Measurements from ENCODE around the gene ARFRP1.
A peak's percentile ranks its signal among the peaks of the same experiment; 100 is the strongest.

Gene ARFRP1

DNA sequence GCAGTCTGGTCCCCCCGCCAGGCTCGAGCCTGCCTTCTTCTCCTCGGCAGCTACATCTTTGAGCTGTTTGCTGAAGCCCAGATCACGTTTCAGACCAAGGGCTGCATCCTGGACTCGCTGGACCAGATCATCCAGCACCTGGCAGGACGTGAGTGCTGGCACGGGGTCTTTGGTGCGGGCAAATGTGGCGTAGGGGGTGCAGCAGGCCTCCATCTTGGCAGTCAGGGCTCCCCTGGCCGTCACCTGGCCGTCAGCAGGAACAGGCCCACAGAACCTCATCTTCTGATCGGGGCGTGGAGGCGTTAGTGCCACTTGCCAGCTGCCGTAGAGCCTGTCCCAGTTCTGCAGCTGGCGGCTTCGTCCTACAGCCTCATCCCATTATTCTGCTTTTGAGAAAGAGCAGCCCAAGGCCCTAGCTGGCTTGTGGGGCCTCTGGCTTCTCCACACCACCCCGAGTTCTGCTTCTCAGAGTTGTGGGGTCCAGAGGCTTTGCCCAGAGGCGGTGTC, 27.9 kb downstream of the ARFRP1 start:
- Histone ChIP-seq H3K18ac (ENCODE audit: low read length) (no peak overlapping the region), H2AFZ (ENCODE audit: insufficient read depth, low read length, poor library complexity) (no peak overlapping the region), H3K4ac (ENCODE audit: low read depth, low read length) (no peak overlapping the region), H3K9ac (ENCODE audit: low read length) (no peak overlapping the region), H2AK5ac (ENCODE audit: low read length) (no peak overlapping the region), H3K4me3 (ENCODE audit: low read depth, low read length) (no peak overlapping the region), H2BK12ac (ENCODE audit: low read length) (peak overlapping the region; percentile 10), H4K91ac (ENCODE audit: low read depth, low read length) (peak overlapping the region; percentile 57), H3K27me3 (ENCODE audit: insufficient read depth, low read length) (no peaks in the 10 kb centered on the region), H2BK120ac (ENCODE audit: insufficient read depth, low read length, poor library complexity) (no peak overlapping the region), H4K8ac (ENCODE audit: low read depth, low read length) (no peak overlapping the region), H3K4me2 (ENCODE audit: low read length) (no peak overlapping the region), H4K12ac (ENCODE audit: low read depth, low read length) (no peak overlapping the region), H3K14ac (ENCODE audit: low read length) (no peak overlapping the region), H3K9me3 (ENCODE audit: insufficient read depth, low read depth, low read length) (peaks cover 8% of the 10 kb centered on the region), H3K79me2 (ENCODE audit: control insufficient read depth, insufficient read depth, low read length, poor library complexity) (peaks cover 6% of the 10 kb centered on the region), H3K4me1 (ENCODE audit: control insufficient read depth in 1 of 2, insufficient read depth in 2 of 2, low read length in 2 of 2) (peaks cover 19 to 20% of the 10 kb centered on the region in 2 experiments), H3K79me1 (ENCODE audit: low read length) (peaks cover 12% of the 10 kb centered on the region), H3K36me3 (ENCODE audit: control insufficient read depth in 1 of 2, insufficient read depth in 2 of 2, low read length in 2 of 2) (peaks cover 26 to 38% of the 10 kb centered on the region in 2 experiments), H3K23ac (ENCODE audit: low read length) (no peak overlapping the region), H2BK5ac (ENCODE audit: low read depth, low read length, poor library complexity) (no peak overlapping the region), H3K27ac (ENCODE audit: low read depth, low read length) (no peak overlapping the region)
- no CpG with 5 or more reads among the region's 19 CpGs for WGBS (ENCODE audit: extremely low coverage, insufficient coverage, insufficient read length)
- DNase-seq, result no peak

DNA sequence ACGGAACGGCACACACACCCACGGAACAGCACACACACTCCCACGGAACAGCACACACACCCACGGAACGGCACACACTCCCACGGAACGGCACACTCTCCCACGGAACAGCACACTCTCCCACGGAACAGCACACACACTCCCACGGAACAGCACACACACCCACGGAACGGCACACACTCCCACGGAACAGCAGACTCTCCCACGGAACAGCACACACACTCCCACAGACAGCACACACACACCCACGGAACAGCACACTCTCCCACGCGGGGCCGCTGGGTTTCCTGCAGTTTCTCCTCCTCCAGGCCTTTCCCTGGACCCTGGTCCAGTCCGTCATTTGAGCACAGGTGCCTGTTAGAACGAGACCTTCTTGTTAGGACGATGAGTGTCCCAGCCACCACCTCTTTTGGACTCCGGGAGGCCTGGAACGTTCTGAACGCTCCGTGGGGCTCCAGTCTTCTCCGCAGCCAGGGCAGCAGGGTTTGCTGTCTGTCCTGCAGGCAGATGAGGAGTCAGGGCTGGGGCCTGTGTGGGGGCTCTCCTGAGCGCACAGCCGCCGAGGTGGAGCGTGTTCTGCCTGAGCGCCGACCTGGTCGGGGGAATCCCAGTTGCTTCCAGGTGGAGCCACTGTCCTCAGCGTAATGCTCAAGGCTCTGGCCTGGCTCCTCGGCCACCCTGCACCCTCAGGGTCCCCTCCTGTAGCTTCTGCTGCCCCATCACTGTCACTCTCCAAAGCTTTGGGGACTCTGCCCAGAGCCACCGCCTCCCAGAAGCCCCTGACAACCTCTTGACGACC, 28.9 kb downstream of the ARFRP1 start:
- no peak overlapping the region for H2BK5ac ChIP-seq (ENCODE audit: low read depth, low read length, poor library complexity)
- no peak for DNase-seq
- no peak overlapping the region for H2BK12ac ChIP-seq (ENCODE audit: low read length)
- H2BK120ac ChIP-seq (ENCODE audit: insufficient read depth, low read length, poor library complexity), result no peak overlapping the region
- no peak overlapping the region for H4K12ac ChIP-seq (ENCODE audit: low read depth, low read length)
- peaks cover 8% of the 10 kb centered on the region for H3K9me3 ChIP-seq (ENCODE audit: insufficient read depth, low read depth, low read length)
- peaks cover 19 to 20% of the 10 kb centered on the region in 2 experiments for H3K4me1 ChIP-seq (ENCODE audit: control insufficient read depth in 1 of 2, insufficient read depth in 2 of 2, low read length in 2 of 2)
- H2AK5ac ChIP-seq (ENCODE audit: low read length), result no peak overlapping the region
- no CpG with 5 or more reads among the region's 38 CpGs for WGBS (ENCODE audit: extremely low coverage, insufficient coverage, insufficient read length)
- H3K14ac ChIP-seq (ENCODE audit: low read length), result no peak overlapping the region
- H4K8ac ChIP-seq (ENCODE audit: low read depth, low read length), result no peak overlapping the region
- H3K36me3 ChIP-seq (ENCODE audit: control insufficient read depth in 1 of 2, insufficient read depth in 2 of 2, low read length in 2 of 2), result peaks cover 34 to 43% of the 10 kb centered on the region in 2 experiments
- peaks cover 6% of the 10 kb centered on the region for H3K79me2 ChIP-seq (ENCODE audit: control insufficient read depth, insufficient read depth, low read length, poor library complexity)
- no peak overlapping the region for H3K18ac ChIP-seq (ENCODE audit: low read length)
- H3K4ac ChIP-seq (ENCODE audit: low read depth, low read length), result no peak overlapping the region
- peak overlapping the region; percentile 1 for H4K91ac ChIP-seq (ENCODE audit: low read depth, low read length)
- H3K27ac ChIP-seq (ENCODE audit: low read depth, low read length), result no peak overlapping the region
- H3K4me2 ChIP-seq (ENCODE audit: low read length), result no peak overlapping the region
- peaks cover 12% of the 10 kb centered on the region for H3K79me1 ChIP-seq (ENCODE audit: low read length)
- no peak overlapping the region for H3K4me3 ChIP-seq (ENCODE audit: low read depth, low read length)
- H3K27me3 ChIP-seq (ENCODE audit: insufficient read depth, low read length), result no peaks in the 10 kb centered on the region
- H3K23ac ChIP-seq (ENCODE audit: low read length), result no peak overlapping the region
- H3K9ac ChIP-seq (ENCODE audit: low read length), result no peak overlapping the region
- H2AFZ ChIP-seq (ENCODE audit: insufficient read depth, low read length, poor library complexity), result no peak overlapping the region

DNA sequence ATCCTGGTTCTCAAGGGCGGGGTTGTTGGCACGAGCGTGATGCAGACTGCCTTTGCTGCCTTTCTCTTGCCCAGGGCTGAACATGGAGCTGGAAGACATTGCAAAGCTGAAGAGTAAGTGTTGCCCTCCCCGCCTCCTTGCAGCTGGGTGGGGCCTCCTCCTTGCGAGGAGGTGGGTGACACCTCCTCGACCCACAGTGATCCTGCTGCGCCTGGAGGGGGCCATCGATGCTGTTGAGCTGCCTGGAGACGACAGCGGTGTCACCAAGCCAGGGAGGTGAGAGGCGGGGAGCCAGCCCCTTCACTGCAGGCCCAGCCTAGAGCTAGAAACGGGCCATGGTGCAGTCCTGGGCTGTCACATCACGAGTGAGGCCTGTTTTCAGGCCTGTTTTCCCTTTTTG, 29.7 kb downstream of the ARFRP1 start:
- Histone ChIP-seq H2BK120ac (ENCODE audit: insufficient read depth, low read length, poor library complexity) (no peak overlapping the region), H3K14ac (ENCODE audit: low read length) (no peak overlapping the region), H4K12ac (ENCODE audit: low read depth, low read length) (no peak overlapping the region), H3K9ac (ENCODE audit: low read length) (no peak overlapping the region), H4K91ac (ENCODE audit: low read depth, low read length) (no peak overlapping the region), H3K18ac (ENCODE audit: low read length) (no peak overlapping the region), H3K4ac (ENCODE audit: low read depth, low read length) (no peak overlapping the region), H3K79me2 (ENCODE audit: control insufficient read depth, insufficient read depth, low read length, poor library complexity) (peaks cover 3% of the 10 kb centered on the region), H2BK5ac (ENCODE audit: low read depth, low read length, poor library complexity) (no peak overlapping the region), H3K27ac (ENCODE audit: low read depth, low read length) (no peak overlapping the region), H3K36me3 (ENCODE audit: control insufficient read depth in 1 of 2, insufficient read depth in 2 of 2, low read length in 2 of 2) (peaks cover 37 to 48% of the 10 kb centered on the region in 2 experiments), H2AK5ac (ENCODE audit: low read length) (no peak overlapping the region), H3K4me3 (ENCODE audit: low read depth, low read length) (no peak overlapping the region), H3K79me1 (ENCODE audit: low read length) (peaks cover 9% of the 10 kb centered on the region), H3K9me3 (ENCODE audit: insufficient read depth, low read depth, low read length) (peaks cover 7% of the 10 kb centered on the region), H3K27me3 (ENCODE audit: insufficient read depth, low read length) (no peaks in the 10 kb centered on the region), H3K23ac (ENCODE audit: low read length) (no peak overlapping the region), H3K4me2 (ENCODE audit: low read length) (no peak overlapping the region), H3K4me1 (ENCODE audit: control insufficient read depth in 1 of 2, insufficient read depth in 2 of 2, low read length in 2 of 2) (peaks cover 13 to 14% of the 10 kb centered on the region in 2 experiments), H2BK12ac (ENCODE audit: low read length) (no peak overlapping the region), H4K8ac (ENCODE audit: low read depth, low read length) (no peak overlapping the region), H2AFZ (ENCODE audit: insufficient read depth, low read length, poor library complexity) (no peak overlapping the region)
- WGBS (ENCODE audit: extremely low coverage, insufficient coverage, insufficient read length), result no CpG with 5 or more reads among the region's 13 CpGs
- DNase-seq, result no peak

DNA sequence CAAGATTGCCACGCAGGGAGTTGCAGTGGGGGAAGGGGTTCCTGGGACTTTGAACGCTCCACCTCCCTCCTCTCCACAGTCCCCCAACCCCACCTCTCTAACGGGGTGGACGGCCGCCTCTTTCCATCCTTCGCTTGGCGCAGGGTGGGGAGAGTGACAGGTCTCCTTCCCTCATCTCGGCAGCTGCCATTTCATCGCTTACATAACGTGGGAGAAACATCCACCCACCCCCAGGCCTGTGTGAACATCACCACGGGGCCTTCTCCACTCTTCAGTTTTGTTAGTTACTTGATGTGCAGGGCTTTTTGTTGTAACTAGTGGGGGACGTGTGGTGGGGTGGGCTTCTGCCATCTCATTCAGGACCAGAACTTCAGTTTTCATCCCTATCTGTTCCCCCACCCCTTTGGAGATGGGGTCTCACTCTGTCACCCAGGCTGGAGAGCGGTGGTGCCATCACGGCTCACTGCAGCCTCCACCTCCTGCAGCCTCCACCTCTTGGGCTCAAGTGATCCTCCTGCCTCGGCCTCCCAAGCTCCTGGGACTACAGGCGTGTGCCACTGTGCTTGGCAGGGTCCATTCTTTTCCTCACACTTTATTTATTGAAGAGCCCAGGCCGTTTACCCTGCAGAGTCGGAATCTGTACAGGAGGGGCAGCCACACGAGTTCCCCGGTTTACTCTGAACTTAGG, 32.0 kb downstream of the ARFRP1 start:
- Histone ChIP-seq H3K79me2 (ENCODE audit: control insufficient read depth, insufficient read depth, low read length, poor library complexity) (no peaks in the 10 kb centered on the region), H3K36me3 (ENCODE audit: control insufficient read depth in 1 of 2, insufficient read depth in 2 of 2, low read length in 2 of 2) (peaks cover 44 to 49% of the 10 kb centered on the region in 2 experiments), H3K79me1 (ENCODE audit: low read length) (no peaks in the 10 kb centered on the region), H3K27me3 (ENCODE audit: insufficient read depth, low read length) (no peaks in the 10 kb centered on the region), H3K23ac (ENCODE audit: low read length) (no peak overlapping the region), H3K4me3 (ENCODE audit: low read depth, low read length) (no peak overlapping the region), H3K18ac (ENCODE audit: low read length) (no peak overlapping the region), H3K27ac (ENCODE audit: low read depth, low read length) (no peak overlapping the region), H2AFZ (ENCODE audit: insufficient read depth, low read length, poor library complexity) (no peak overlapping the region), H2BK120ac (ENCODE audit: insufficient read depth, low read length, poor library complexity) (no peak overlapping the region), H4K8ac (ENCODE audit: low read depth, low read length) (no peak overlapping the region), H2BK5ac (ENCODE audit: low read depth, low read length, poor library complexity) (no peak overlapping the region), H3K9me3 (ENCODE audit: insufficient read depth, low read depth, low read length) (peaks cover 2% of the 10 kb centered on the region), H3K4me1 (ENCODE audit: control insufficient read depth in 1 of 2, insufficient read depth in 2 of 2, low read length in 2 of 2) (no peaks in the 10 kb centered on the region), H2AK5ac (ENCODE audit: low read length) (no peak overlapping the region), H2BK12ac (ENCODE audit: low read length) (no peak overlapping the region), H3K4me2 (ENCODE audit: low read length) (no peak overlapping the region), H3K4ac (ENCODE audit: low read depth, low read length) (no peak overlapping the region), H3K14ac (ENCODE audit: low read length) (no peak overlapping the region), H4K91ac (ENCODE audit: low read depth, low read length) (no peak overlapping the region), H3K9ac (ENCODE audit: low read length) (no peak overlapping the region), H4K12ac (ENCODE audit: low read depth, low read length) (no peak overlapping the region)
- no CpG with 5 or more reads among the region's 20 CpGs for WGBS (ENCODE audit: extremely low coverage, insufficient coverage, insufficient read length)
- DNase-seq, result no peak
